Mesodermal cell (in vitro differentiated cells): ENCODE measurements around the gene SLC35B3.
"Not testable (repeated sequence)": the region's sequence is repeated elsewhere in the genome, so short reads cannot be mapped to it uniquely, and the experiment has no call there.

ENCODE experiments used
- H3K27ac ChIP-seq: 2 replicates; pipeline ENCODE4 v1.7.0; 2013; ENCODE audit warnings: mild to moderate bottlenecking, low read depth, low read length, moderate library complexity; ENCODE audit not compliant: severe bottlenecking
- H3K36me3 ChIP-seq: 2 replicates; pipeline ENCODE4 v1.7.1; 2013; ENCODE audit warnings: mild to moderate bottlenecking, low read length, moderate library complexity; ENCODE audit not compliant: control insufficient read depth, insufficient read depth
- H3K4me1 ChIP-seq: one replicate; pipeline ENCODE4 v1.7.1; 2013; ENCODE audit warnings: mild to moderate bottlenecking, low read length; ENCODE audit not compliant: insufficient read depth, control insufficient read depth, poor library complexity, severe bottlenecking
- H3K4me3 ChIP-seq: 2 replicates; pipeline ENCODE4 v1.7.0; 2013; ENCODE audit warnings: low read length, control low read depth, mild to moderate bottlenecking; ENCODE audit not compliant: insufficient read depth, poor library complexity, severe bottlenecking; ENCODE audit errors: extremely low read depth
- H3K9me3 ChIP-seq: 2 replicates; pipeline ENCODE4 v1.7.1; 2013; ENCODE audit warnings: mild to moderate bottlenecking, low read length, moderate library complexity; ENCODE audit not compliant: control insufficient read depth
- WGBS, 2 experiments: methylation state at CpG; one replicate each; pipeline ENCODE4 v1.1.5; 2013; ENCODE audit warnings: missing lambda C conversion rate in 2 of 2; ENCODE audit not compliant: insufficient coverage in 2 of 2; 5-methylcytosine and 5-hydroxymethylcytosine counted together

The SLC35B3 gene

DNA sequence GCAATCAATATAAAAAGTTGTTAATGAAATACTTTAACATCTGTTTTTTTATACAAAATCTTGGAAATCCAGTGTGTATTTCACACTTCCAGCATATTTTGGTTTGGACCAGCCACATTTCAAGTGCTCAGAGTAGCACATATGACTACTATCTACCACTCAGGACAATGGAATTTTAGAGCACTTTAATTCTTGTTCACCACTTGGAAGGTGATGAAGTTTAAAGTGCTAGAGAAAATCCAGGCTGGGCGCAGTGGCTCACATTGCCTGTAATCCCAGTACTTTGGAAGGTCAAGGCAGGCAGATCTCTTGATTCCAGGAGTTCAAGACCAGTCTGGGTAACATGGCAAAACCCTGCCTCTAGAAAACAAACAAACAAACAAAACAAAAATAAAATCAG is 6.1 kb upstream of the SLC35B3 start:
- no peak overlapping the region for H3K4me3 ChIP-seq
- no peaks in the 10 kb centered on the region for H3K4me1 ChIP-seq
- no peaks in the 10 kb centered on the region for H3K36me3 ChIP-seq
- no peaks in the 10 kb centered on the region for H3K9me3 ChIP-seq
- 80 to 100% methylated on average over 1 of the region's 1 CpG for WGBS, 2 experiments
- H3K27ac ChIP-seq: no peak overlapping the region

DNA sequence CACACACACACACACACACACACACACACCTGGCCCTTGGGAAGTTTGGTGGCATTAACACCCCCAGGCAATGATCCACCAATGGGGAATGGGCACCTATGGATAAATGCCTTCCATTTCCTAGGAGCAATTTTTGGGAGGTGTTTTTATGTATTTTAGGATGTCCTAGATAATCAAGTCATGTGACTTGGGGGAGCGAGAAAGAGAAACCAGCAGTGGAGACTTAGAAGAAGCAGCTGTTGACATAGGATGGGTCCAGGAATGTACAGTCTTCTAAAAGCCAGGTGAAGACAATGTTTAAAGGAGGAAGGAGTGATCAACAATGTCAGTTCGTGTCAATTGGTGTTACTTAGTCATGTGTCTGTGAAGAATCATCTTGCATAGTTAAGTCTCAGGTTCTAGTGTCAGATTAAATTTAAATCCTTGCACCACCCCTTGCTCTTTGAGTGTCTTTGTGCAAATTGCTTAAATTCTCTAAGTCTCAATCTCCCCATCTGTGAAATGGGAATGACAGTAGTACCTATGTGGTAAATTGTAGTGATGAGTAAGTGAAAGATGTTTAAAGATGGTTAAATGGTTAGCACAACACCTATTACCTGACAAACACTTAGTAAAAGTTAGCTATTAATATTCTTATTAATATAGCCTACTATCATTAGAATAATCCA is 4.4 kb upstream of the SLC35B3 start:
- Histone ChIP-seq H3K4me3 (no peak overlapping the region), H3K9me3 (no peaks in the 10 kb centered on the region), H3K4me1 (no peaks in the 10 kb centered on the region), H3K27ac (no peak overlapping the region), H3K36me3 (no peaks in the 10 kb centered on the region)
- 42 to 50% methylated on average over 2 of the region's 2 CpGs for WGBS, 2 experiments

DNA sequence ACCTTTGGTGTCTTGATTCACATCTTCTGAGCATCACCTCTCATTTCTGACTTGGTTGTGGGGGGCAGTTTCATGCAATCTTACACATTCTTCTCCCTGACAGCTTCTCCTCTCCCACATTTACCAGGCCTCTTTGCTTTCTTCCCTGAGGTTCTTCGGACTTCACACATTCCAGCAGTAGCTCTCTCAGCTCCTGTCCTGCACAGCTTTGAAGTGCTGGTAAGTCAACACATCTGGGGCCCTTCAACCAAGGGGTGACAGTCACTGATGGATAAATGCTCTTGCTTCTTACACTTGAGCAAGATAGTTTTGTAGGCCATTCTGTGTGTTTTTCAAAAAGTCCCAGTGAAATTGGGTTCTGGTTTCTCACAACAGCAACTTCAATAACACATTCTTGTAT is 2.5 kb upstream of the SLC35B3 start:
- H3K4me1 ChIP-seq: no peaks in the 10 kb centered on the region
- H3K9me3 ChIP-seq: no peaks in the 10 kb centered on the region
- H3K4me3 ChIP-seq: no peak overlapping the region
- H3K36me3 ChIP-seq: peaks cover under 1% of the 10 kb centered on the region
- 71 to 100% methylated on average over 1 of the region's 1 CpG for WGBS, 2 experiments
- H3K27ac ChIP-seq: no peak overlapping the region

DNA sequence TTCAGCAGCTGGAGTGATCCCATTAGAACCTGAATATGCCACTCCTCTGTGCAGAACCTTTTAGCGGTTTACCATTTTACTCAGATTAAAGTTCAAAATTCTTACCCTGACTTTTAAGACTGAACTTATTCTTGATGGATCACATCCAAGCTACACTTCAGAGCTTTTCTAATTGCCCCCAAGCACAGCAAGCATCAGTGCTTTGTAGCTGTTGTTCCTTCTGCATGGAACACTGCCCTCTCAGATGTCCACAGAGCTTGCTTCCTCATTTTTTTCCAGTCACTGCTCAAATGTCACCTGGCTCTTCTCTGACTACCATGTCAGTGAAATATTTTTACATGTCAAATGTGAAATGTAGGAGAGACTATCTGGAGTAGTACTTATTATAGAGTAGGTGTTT is 1.6 kb upstream of the SLC35B3 start:
- H3K4me1 ChIP-seq: no peaks in the 10 kb centered on the region
- 100% methylated on average over 1 of the region's 1 CpG for whole genome bisulfite sequencing, 2 experiments
- no peaks in the 10 kb centered on the region for H3K9me3 ChIP-seq
- H3K36me3 ChIP-seq: peaks cover 6% of the 10 kb centered on the region
- no peak overlapping the region for H3K4me3 ChIP-seq
- no peak overlapping the region for H3K27ac ChIP-seq

DNA sequence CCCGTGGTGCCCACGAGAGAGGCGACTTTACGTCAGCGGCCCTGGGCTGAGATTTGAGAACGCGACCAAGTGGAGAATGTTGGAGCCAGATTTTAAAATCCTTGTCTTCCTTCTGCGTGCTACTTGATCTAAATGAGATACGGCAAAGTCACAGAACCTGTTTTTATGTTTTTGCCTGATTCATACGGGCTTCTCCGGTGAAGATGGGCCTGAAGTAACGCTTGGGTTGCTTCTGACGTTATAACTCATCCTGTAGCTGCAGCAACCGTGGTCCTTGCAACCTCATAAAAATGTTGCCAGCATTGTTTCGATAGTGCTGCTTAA is 462 bp upstream of the SLC35B3 start:
- Histone ChIP-seq H3K27ac (peak overlapping the region; percentile 88), H3K4me1 (no peaks in the 10 kb centered on the region), H3K9me3 (no peaks in the 10 kb centered on the region), H3K36me3 (peaks cover 13% of the 10 kb centered on the region), H3K4me3 (peak overlapping the region; percentile 91)
- 83 to 87% methylated on average over 14 of the region's 15 CpGs for WGBS, 2 experiments

DNA sequence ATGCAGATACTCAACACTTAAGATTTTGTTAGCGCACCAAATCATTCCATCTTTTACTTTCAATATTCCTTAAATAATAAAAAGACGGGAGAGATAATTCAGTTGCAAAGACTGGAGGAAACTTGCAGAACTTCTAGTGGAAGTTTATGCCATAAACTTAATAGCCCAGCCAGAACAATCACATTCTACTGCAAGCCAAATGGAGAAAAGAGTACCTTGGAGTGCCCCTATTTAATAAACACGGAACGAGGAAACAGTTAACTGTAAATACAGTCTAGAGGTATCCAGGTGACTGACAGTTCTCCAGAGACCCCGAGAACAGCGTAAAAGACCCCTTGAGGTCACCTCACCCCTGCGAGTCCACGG is 635 bp downstream of the SLC35B3 start:
- no peaks in the 10 kb centered on the region for H3K9me3 ChIP-seq
- H3K4me3 ChIP-seq: peak overlapping the region; percentile 91
- H3K27ac ChIP-seq: peak overlapping the region; percentile 88
- H3K36me3 ChIP-seq: peaks cover 16% of the 10 kb centered on the region
- no peaks in the 10 kb centered on the region for H3K4me1 ChIP-seq
- WGBS, 2 experiments: 0% methylated on average over 6 of the region's 8 CpGs

DNA sequence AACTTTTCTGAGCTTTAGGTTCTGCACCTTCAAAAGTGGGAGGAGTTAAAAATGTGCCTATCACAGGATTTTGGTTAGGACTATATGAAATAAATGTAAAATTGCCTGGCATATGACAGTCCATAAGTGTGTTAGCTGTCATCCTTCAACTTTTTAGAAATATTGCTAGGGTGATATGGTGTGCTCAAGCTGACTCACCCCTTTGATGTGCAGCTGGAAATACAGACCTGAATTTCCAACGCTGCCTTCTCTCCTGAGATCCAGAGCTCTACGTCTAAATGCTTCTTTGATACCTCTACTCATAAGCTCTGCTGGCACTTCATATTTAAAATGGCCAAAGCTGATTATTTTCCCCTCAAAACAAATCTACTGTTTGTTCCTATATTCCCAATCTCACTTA is 2.7 kb downstream of the SLC35B3 start:
- H3K9me3 ChIP-seq: no peaks in the 10 kb centered on the region
- peaks cover 20% of the 10 kb centered on the region for H3K36me3 ChIP-seq
- WGBS, 2 experiments: 96 to 100% methylated on average over 2 of the region's 2 CpGs
- no peak overlapping the region for H3K4me3 ChIP-seq
- no peak overlapping the region for H3K27ac ChIP-seq
- no peaks in the 10 kb centered on the region for H3K4me1 ChIP-seq

DNA sequence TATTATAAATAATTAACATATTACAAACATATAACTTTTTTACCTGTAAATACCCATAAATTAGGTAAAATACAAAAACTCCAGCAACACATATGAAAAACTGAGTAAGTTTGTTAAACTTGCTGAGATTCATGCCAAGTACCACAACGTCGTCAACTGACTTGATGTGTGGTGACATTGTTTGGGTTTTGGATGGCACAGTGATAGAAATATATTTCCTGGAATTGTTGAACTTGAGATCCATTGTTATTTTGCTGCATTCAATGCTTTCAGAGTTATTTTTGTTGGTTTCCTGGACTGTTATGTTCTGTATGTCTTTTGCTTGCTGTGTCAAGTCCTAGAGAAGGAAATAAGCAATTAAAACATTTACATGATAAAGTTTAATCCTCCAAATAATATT is 5.5 kb downstream of the SLC35B3 start:
- Histone ChIP-seq H3K9me3 (no peaks in the 10 kb centered on the region), H3K4me3 (no peak overlapping the region), H3K27ac (no peak overlapping the region), H3K36me3 (peaks cover 47% of the 10 kb centered on the region), H3K4me1 (no peaks in the 10 kb centered on the region)
- WGBS, 2 experiments: 100% methylated on average over 2 of the region's 2 CpGs; no CpG with 5 or more reads in 1 of the 2 experiments

DNA sequence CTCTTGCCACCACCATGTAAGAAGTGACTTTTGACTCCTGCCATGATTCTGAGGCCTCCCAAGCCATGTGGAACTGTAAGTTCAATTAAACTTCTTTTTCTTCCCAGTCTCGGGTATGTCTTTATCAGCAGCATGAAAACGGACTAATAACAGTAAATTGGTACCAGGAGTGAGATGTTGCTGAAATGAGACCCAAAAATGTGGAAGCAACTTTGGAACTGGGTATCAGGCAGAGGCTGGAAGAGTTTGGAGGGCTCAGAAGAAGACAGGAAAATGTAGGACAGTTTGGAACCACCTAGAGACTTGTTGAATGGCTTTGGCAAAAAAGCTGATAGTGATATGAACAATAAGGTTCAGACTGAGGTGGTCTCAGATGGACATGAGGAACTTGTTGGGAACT is 8.8 kb downstream of the SLC35B3 start:
- H3K9me3 ChIP-seq, H3K4me1 ChIP-seq, H3K27ac ChIP-seq, H3K4me3 ChIP-seq: not testable (repeated sequence)
- WGBS, 2 experiments: 83 to 88% methylated on average over 1 to 2 of the region's 2 CpGs
- H3K36me3 ChIP-seq: peaks cover 49% of the 10 kb centered on the region

DNA sequence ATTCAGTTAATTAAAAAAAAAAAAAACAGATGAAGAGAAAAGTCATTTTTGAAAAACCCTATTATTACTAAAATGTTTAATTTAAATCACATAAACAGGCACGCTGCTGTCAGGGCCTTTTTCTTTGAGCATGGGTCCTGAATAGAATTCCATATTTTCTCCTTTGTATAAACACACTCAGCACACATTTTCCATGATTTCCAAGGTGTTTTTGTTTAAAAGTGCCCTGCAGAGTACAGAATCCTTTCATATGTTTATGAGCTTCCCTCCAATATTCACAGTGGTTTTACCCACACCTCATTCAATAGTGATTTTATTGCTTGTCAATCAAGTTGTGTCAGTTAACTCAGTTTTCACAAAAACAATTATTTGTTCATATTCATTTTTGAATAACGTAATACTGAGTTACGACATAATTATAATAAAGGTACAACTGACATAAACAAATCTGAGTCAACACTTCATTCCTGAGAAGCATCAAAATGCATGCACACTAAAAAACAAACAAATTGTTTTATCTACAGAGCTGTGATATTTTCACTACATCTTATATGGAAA is 15.2 kb downstream of the SLC35B3 start:
- 100% methylated on average over 1 of the region's 3 CpGs for WGBS, 2 experiments
- H3K27ac ChIP-seq: no peak overlapping the region
- H3K4me3 ChIP-seq: no peak overlapping the region

DNA sequence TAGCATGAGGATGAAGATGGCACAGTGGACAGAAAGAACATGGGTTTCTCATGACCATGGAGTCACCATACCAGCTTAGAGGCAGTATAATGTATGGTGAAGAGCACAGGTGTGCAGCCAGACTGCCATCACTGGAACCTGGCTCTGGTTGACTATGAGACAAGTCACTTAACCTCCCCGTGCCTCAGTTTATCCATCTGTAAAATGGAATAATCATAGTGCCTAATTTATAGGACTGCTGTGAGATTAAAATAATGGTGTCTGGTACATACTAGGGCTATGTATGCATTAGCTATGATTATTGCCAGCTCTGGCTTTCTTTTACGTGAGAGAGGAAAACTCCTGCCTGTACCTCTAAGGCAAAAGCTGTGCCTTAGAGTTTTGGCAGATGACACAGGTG is 19.4 kb downstream of the SLC35B3 start:
- Histone ChIP-seq H3K4me3 (no peak overlapping the region), H3K9me3 (no peaks in the 10 kb centered on the region), H3K36me3 (peaks cover 45% of the 10 kb centered on the region), H3K27ac (no peak overlapping the region), H3K4me1 (no peaks in the 10 kb centered on the region)
- WGBS, 2 experiments: 100% methylated on average over 1 of the region's 2 CpGs; no CpG with 5 or more reads in 1 of the 2 experiments

More for the DNA sequence above, 15.2 kb downstream of the SLC35B3 start:
- Histone ChIP-seq H3K4me1 (no peaks in the 10 kb centered on the region), H3K9me3 (no peaks in the 10 kb centered on the region), H3K36me3 (peaks cover 32% of the 10 kb centered on the region)
